Liver (tissue), 9 donors: Measurements from ENCODE around the gene DPF3. TPM values are rescaled to one million over a fixed set of nuclear protein-coding genes. Genes with fewer than 3 reads are reported as not detected.

ENCODE experiments used
- DNase-seq: peaks from one replicate; pipeline ENCODE4 v3.0.0-alpha.2; 2017; ENCODE audit warnings: low spot score
- H3K27ac ChIP-seq, 2 donors: one replicate each; pipeline ENCODE4 v1.7.0; 2013; ENCODE audit warnings: inconsistent platforms in 2 of 2, low read length in 2 of 2, control low read depth in 1 of 2, low read depth in 1 of 2, mild to moderate bottlenecking in 1 of 2
- H3K27me3 ChIP-seq, 4 donors: one replicate each; pipeline versions ENCODE4 v1.6.1 to v1.7.0; 2013; ENCODE audit warnings: low read length in 3 of 4, inconsistent platforms in 1 of 4, mild to moderate bottlenecking in 1 of 4, moderate library complexity in 1 of 4; ENCODE audit not compliant: control insufficient read depth in 4 of 4, insufficient read depth in 4 of 4
- H3K36me3 ChIP-seq, 4 donors: one replicate each; pipeline versions ENCODE4 v1.6.1 to v1.7.0; 2013; ENCODE audit warnings: low read length in 3 of 4, mild to moderate bottlenecking in 3 of 4, low read depth in 1 of 4, moderate library complexity in 1 of 4; ENCODE audit not compliant: control insufficient read depth in 4 of 4, insufficient read depth in 3 of 4
- H3K4me1 ChIP-seq, 4 donors: one replicate each; pipeline versions ENCODE4 v1.6.1 to v1.7.0; 2013; ENCODE audit warnings: low read length in 3 of 4, mild to moderate bottlenecking in 3 of 4, moderate library complexity in 1 of 4; ENCODE audit not compliant: control insufficient read depth in 4 of 4, insufficient read depth in 4 of 4
- H3K4me3 ChIP-seq, 3 donors: one replicate each; pipeline versions ENCODE4 v1.6.1 to v1.7.0; 2013; ENCODE audit warnings: low read length in 3 of 3, control low read depth in 1 of 3, low read depth in 1 of 3, mild to moderate bottlenecking in 1 of 3
- H3K9ac ChIP-seq, 2 donors: one replicate each; pipeline ENCODE4 v1.7.0; 2013; ENCODE audit warnings: low read length in 2 of 2, mild to moderate bottlenecking in 2 of 2, moderate library complexity in 2 of 2, control low read depth in 1 of 2, low read depth in 1 of 2
- H3K9me3 ChIP-seq, 4 donors: one replicate each; pipeline versions ENCODE4 v1.6.1 to v1.7.0; 2013; ENCODE audit warnings: low read length in 3 of 4; ENCODE audit not compliant: control insufficient read depth in 4 of 4
- EGR1 ChIP-seq, 2 donors: IDR thresholded peaks; 2 replicates each; pipeline ENCODE4 v1.6.1; 2016 to 2018; ENCODE audit warnings: antibody characterized with exemption in 2 of 2, low read depth in 2 of 2
- FOXA1 ChIP-seq: IDR thresholded peaks from 2 replicates; pipeline ENCODE4 v1.6.1; 2016; ENCODE audit warnings: antibody characterized with exemption
- FOXA2 ChIP-seq: IDR thresholded peaks from 2 replicates; pipeline ENCODE4 v1.6.1; 2016; ENCODE audit warnings: antibody characterized with exemption
- GABPA ChIP-seq, 2 donors: IDR thresholded peaks in 1 of 2; conservative IDR thresholded peaks in 1 of 2; 2 replicates each; pipeline ENCODE4 v1.6.1; 2016; ENCODE audit warnings: antibody characterized with exemption in 2 of 2, mild to moderate bottlenecking in 1 of 2, moderate library complexity in 1 of 2
- HNF4A ChIP-seq, 2 donors: conservative IDR thresholded peaks; 2 replicates each; pipeline ENCODE4 v1.6.1; 2016; ENCODE audit warnings: antibody characterized with exemption in 2 of 2, mild to moderate bottlenecking in 2 of 2
- HNF4G ChIP-seq: IDR thresholded peaks from 2 replicates; pipeline ENCODE4 v1.6.1; 2016; ENCODE audit warnings: antibody characterized with exemption
- JUND ChIP-seq, 2 donors: IDR thresholded peaks; 2 replicates each; pipeline ENCODE4 v1.6.1; 2016; ENCODE audit warnings: antibody characterized with exemption in 2 of 2
- NR2F2 ChIP-seq: IDR thresholded peaks from 2 replicates; pipeline ENCODE4 v1.6.1; 2016; ENCODE audit warnings: antibody characterized with exemption
- RAD21 ChIP-seq, 2 donors: IDR thresholded peaks; 2 replicates each; pipeline ENCODE4 v1.6.1; 2016; ENCODE audit warnings: antibody characterized with exemption in 2 of 2, mild to moderate bottlenecking in 2 of 2
- REST ChIP-seq: IDR thresholded peaks from 2 replicates; pipeline ENCODE4 v1.6.1; 2016; ENCODE audit warnings: antibody characterized with exemption, mild to moderate bottlenecking
- RXRA ChIP-seq, 2 donors: IDR thresholded peaks; 2 replicates each; pipeline ENCODE4 v1.6.1; 2017 to 2018; ENCODE audit warnings: antibody characterized with exemption in 2 of 2, mild to moderate bottlenecking in 1 of 2
- SP1 ChIP-seq: IDR thresholded peaks from 2 replicates; pipeline ENCODE4 v1.6.1; 2018; ENCODE audit warnings: antibody characterized with exemption, mild to moderate bottlenecking
- TAF1 ChIP-seq: conservative IDR thresholded peaks from 2 replicates; pipeline ENCODE4 v1.6.1; 2016; ENCODE audit warnings: antibody characterized with exemption, mild to moderate bottlenecking
- YY1 ChIP-seq: IDR thresholded peaks from 2 replicates; pipeline ENCODE4 v1.6.1; 2016; ENCODE audit warnings: antibody characterized with exemption, mild to moderate bottlenecking
- ZBTB33 ChIP-seq: IDR thresholded peaks from 2 replicates; pipeline ENCODE4 v1.6.1; 2016; ENCODE audit warnings: antibody characterized with exemption
- WGBS: extraction: QIAGEN DNeasy Blood & Tissue Kit; methylation state at CpG from one replicate; pipeline ENCODE4 v1.1.7; 2013; 5-methylcytosine and 5-hydroxymethylcytosine counted together
- polyA plus RNA-seq, 2 donors: library from polyadenylated mRNA; stranded (reverse) in 1 of 2; unstranded in 1 of 2; fragments of 200-250 nt in 1 of 2; fragments of >200 nt in 1 of 2; fragmentation: Nextera tagmentation in 1 of 2; extraction: Ambion mirVana in 1 of 2; gene quantifications; one replicate each; pipeline versions ENCODE4 v1.2.1 to v1.2.3, GENCODE V29; 2013 to 2015
- total RNA-seq, 2 donors: library from RNA; depleted of rRNA; stranded (reverse); fragments of >200 nt; gene quantifications; one replicate each; pipeline ENCODE4 v1.2.3, GENCODE V29; 2014
- TF ChIP-seq, protein P1 (sequence below): IDR thresholded peaks from 2 replicates; pipeline ENCODE4 v1.6.1; 2016; ENCODE audit warnings: antibody characterized with exemption
- TF ChIP-seq, protein P2 (sequence below): IDR thresholded peaks from 2 replicates; pipeline ENCODE4 v1.6.1; 2016; ENCODE audit warnings: antibody characterized with exemption
- donor health status: healthy.
- donor health status: healthy.
- donor health status: healthy.
- donor health status: healthy.
- donor health status: healthy.

The DPF3 gene
- total and polyA plus RNA-seq, 4 donors, result 1.1 to 23.2 (median 2.5) TPM

GRCh38 chr14:72732022-72732780 lies 161.7 kb downstream of the DPF3 start (continued):
- TF ChIP-seq GABPA (IDR thresholded peaks at IDR 0.05 in 1 of 2, conservative IDR thresholded peaks at IDR 0.05 in 1 of 2) (no peak), NR2F2 (no peak), RAD21 (IDR thresholded peaks at IDR 0.05) (no peak), SP1 (no peak), TAF1 (no peak), EGR1 (IDR thresholded peaks at IDR 0.05; ENCODE audit: low read depth in 2 of 2) (no peak), HNF4A (conservative IDR thresholded peaks at IDR 0.05) (no peak), RXRA (IDR thresholded peaks at IDR 0.05) (no peak), YY1 (no peak), FOXA1 (no peak)
- TF ChIP-seq, protein P1, sequence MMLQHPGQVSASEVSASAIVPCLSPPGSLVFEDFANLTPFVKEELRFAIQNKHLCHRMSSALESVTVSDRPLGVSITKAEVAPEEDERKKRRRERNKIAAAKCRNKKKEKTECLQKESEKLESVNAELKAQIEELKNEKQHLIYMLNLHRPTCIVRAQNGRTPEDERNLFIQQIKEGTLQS, result no peak

- Histone ChIP-seq H3K9me3 (no peaks in the 10 kb centered on the region), H3K27me3 (no peaks in the 10 kb centered on the region), H3K9ac (no peak overlapping the region), H3K36me3 (peaks cover 0 to 10% (median 4%) of the 10 kb centered on the region in 4 donors), H3K27ac (no peak overlapping the region), H3K4me3 (no peak overlapping the region), H3K4me1 (no peaks in the 10 kb centered on the region)
- 91% methylated on average over 18 of the region's 18 CpGs for WGBS
- no peak for TF ChIP-seq FOXA2
- no peak for TF ChIP-seq HNF4A (conservative IDR thresholded peaks at IDR 0.05)
- TF ChIP-seq RAD21 (IDR thresholded peaks at IDR 0.05), result no peak
- TF ChIP-seq ZBTB33, result no peak
- no peak for TF ChIP-seq GABPA (IDR thresholded peaks at IDR 0.05 in 1 of 2, conservative IDR thresholded peaks at IDR 0.05 in 1 of 2)
- TF ChIP-seq, protein P2, sequence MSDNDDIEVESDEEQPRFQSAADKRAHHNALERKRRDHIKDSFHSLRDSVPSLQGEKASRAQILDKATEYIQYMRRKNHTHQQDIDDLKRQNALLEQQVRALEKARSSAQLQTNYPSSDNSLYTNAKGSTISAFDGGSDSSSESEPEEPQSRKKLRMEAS, result no peak
- no peak for DNase-seq
Measured at GRCh38 chr14:72731252-72732020, 162.5 kb downstream of the DPF3 start.

GRCh38 chr14:72730468-72730867 lies 163.4 kb downstream of the DPF3 start:
- Histone ChIP-seq H3K36me3 (peaks cover 0 to 10% (median 4%) of the 10 kb centered on the region in 4 donors), H3K4me1 (no peaks in the 10 kb centered on the region), H3K27me3 (no peaks in the 10 kb centered on the region), H3K9me3 (no peaks in the 10 kb centered on the region), H3K9ac (no peak overlapping the region), H3K4me3 (no peak overlapping the region), H3K27ac (no peak overlapping the region)
- DNase-seq, result no peak
- TF ChIP-seq REST (no peak), JUND (IDR thresholded peaks at IDR 0.05) (no peak), HNF4A (conservative IDR thresholded peaks at IDR 0.05) (no peak), HNF4G (no peak), NR2F2 (no peak)
- TF ChIP-seq, protein P2, result no peak
- WGBS, result 97% methylated on average over 4 of the region's 4 CpGs
